H9 (cell line): ENCODE measurements around the gene GALR1. TPM values are rescaled to one million over a fixed set of nuclear protein-coding genes. Genes with fewer than 3 reads are reported as not detected.
A peak's percentile ranks its signal among the peaks of the same experiment; 100 is the strongest.

Experiments
- DNase-seq: peaks from one replicate; pipeline ENCODE4 v3.0.0-alpha.2; 2017
- H2AFZ ChIP-seq: one replicate; pipeline ENCODE4 v1.6.1; 2013; ENCODE audit warnings: mild to moderate bottlenecking, low read length, control low read depth, moderate library complexity
- H2AK5ac ChIP-seq: 2 replicates; pipeline ENCODE4 v1.6.1; 2013; ENCODE audit warnings: low read length, control low read depth, mixed read lengths; ENCODE audit not compliant: insufficient read length
- H2BK120ac ChIP-seq: one replicate; pipeline ENCODE4 v1.6.1; 2013; ENCODE audit warnings: low read depth, mild to moderate bottlenecking, low read length, control low read depth, inconsistent platforms; ENCODE audit not compliant: poor library complexity, severe bottlenecking
- H2BK12ac ChIP-seq: 2 replicates; pipeline ENCODE4 v1.6.1; 2013; ENCODE audit warnings: low read length, control low read depth, mixed read lengths, low read depth; ENCODE audit not compliant: insufficient read length
- H2BK15ac ChIP-seq: 2 replicates; pipeline ENCODE4 v1.6.1; 2013; ENCODE audit warnings: low read depth, low read length, control low read depth
- H2BK20ac ChIP-seq: one replicate; pipeline ENCODE4 v1.6.1; 2013; ENCODE audit warnings: low read depth, mild to moderate bottlenecking, low read length, control low read depth, inconsistent platforms; ENCODE audit not compliant: poor library complexity, severe bottlenecking
- H2BK5ac ChIP-seq: 2 replicates; pipeline ENCODE4 v1.6.1; 2013; ENCODE audit warnings: low read length, control low read depth, mixed read lengths; ENCODE audit not compliant: insufficient read length
- H3K14ac ChIP-seq: 2 replicates; pipeline ENCODE4 v1.6.1; 2013; ENCODE audit warnings: low read length, control low read depth; ENCODE audit not compliant: insufficient read depth
- H3K18ac ChIP-seq: 2 replicates; pipeline ENCODE4 v1.6.1; 2013; ENCODE audit warnings: low read depth, mild to moderate bottlenecking, mixed read lengths, low read length, control low read depth; ENCODE audit not compliant: insufficient read length
- H3K23ac ChIP-seq: 2 replicates; pipeline ENCODE4 v1.6.1; 2013; ENCODE audit warnings: low read length, control low read depth, mixed read lengths, low read depth; ENCODE audit not compliant: insufficient read length
- H3K23me2 ChIP-seq: 2 replicates; pipeline ENCODE4 v1.6.1; 2013; ENCODE audit warnings: low read depth, mild to moderate bottlenecking, mixed read lengths, low read length, control low read depth; ENCODE audit not compliant: insufficient read length, poor library complexity, severe bottlenecking
- H3K27ac ChIP-seq: 2 replicates; pipeline ENCODE4 v1.5.1; 2013; ENCODE audit warnings: low read length, control low read depth, mixed read lengths, low read depth; ENCODE audit not compliant: insufficient read length
- H3K27me3 ChIP-seq: 2 replicates; pipeline ENCODE4 v1.6.1; 2013; ENCODE audit warnings: low read length, control low read depth, inconsistent platforms; ENCODE audit not compliant: insufficient read depth
- H3K4ac ChIP-seq: 2 replicates; pipeline ENCODE4 v1.6.1; 2013; ENCODE audit warnings: low read depth, mild to moderate bottlenecking, control low read depth, inconsistent platforms, low read length, moderate library complexity
- H3K4me1 ChIP-seq: 2 replicates; pipeline ENCODE4 v1.6.1; 2013; ENCODE audit warnings: low read length, control low read depth, inconsistent platforms; ENCODE audit not compliant: insufficient read depth
- H3K4me2 ChIP-seq: 2 replicates; pipeline ENCODE4 v1.6.1; 2013; ENCODE audit warnings: low read length, control low read depth, mixed read lengths; ENCODE audit not compliant: insufficient read length, insufficient read depth
- H3K56ac ChIP-seq: 2 replicates; pipeline ENCODE4 v1.6.1; 2013; ENCODE audit warnings: low read depth, mild to moderate bottlenecking, mixed read lengths, low read length, control low read depth; ENCODE audit not compliant: insufficient read length
- H3K79me1 ChIP-seq: 2 replicates; pipeline ENCODE4 v1.6.1; 2013; ENCODE audit warnings: low read depth, mild to moderate bottlenecking, moderate library complexity, low read length, control low read depth, inconsistent platforms; ENCODE audit not compliant: insufficient read depth, poor library complexity, severe bottlenecking
- H3K79me2 ChIP-seq: 2 replicates; pipeline ENCODE4 v1.6.1; 2013; ENCODE audit warnings: low read length, control low read depth, inconsistent platforms; ENCODE audit not compliant: insufficient read depth
- H3K9ac ChIP-seq: 2 replicates; pipeline ENCODE4 v1.6.1; 2013; ENCODE audit warnings: low read length, control low read depth, mixed read lengths; ENCODE audit not compliant: insufficient read length; ENCODE audit errors: extremely low read depth
- H3K9me3 ChIP-seq: one replicate; pipeline ENCODE4 v1.6.1; 2013; ENCODE audit warnings: low read depth, low read length, inconsistent platforms; ENCODE audit not compliant: control insufficient read depth
- H3T11ph ChIP-seq: one replicate; pipeline ENCODE4 v1.6.1; 2013; ENCODE audit warnings: mild to moderate bottlenecking, low read length, control low read depth, inconsistent platforms
- H4K20me1 ChIP-seq: one replicate; pipeline ENCODE4 v1.6.1; 2013; ENCODE audit not compliant: control insufficient read depth, insufficient read length, insufficient read depth
- H4K5ac ChIP-seq: 2 replicates; pipeline ENCODE4 v1.6.1; 2013; ENCODE audit warnings: low read depth, mild to moderate bottlenecking, mixed read lengths, low read length, control low read depth; ENCODE audit not compliant: insufficient read length
- H4K8ac ChIP-seq: replicated peaks from 2 replicates; pipeline ENCODE4 v1.6.1; 2013; ENCODE audit warnings: low read length, control low read depth, mixed read lengths, low read depth; ENCODE audit not compliant: insufficient read length
- H4K91ac ChIP-seq: 2 replicates; pipeline ENCODE4 v1.6.1; 2013; ENCODE audit warnings: low read depth, mild to moderate bottlenecking, moderate library complexity, mixed read lengths, low read length, control low read depth; ENCODE audit not compliant: insufficient read length
- H3K27ac Mint-ChIP-seq, 3 experiments: 2 replicates in 2 of 3; 3 replicates in 1 of 3; pipeline ENCODE4 v1.8.0; 2020 to 2021; ENCODE audit warnings: mixed read lengths in 3 of 3, mild to moderate bottlenecking in 1 of 3, moderate library complexity in 1 of 3
- H3K27me3 Mint-ChIP-seq: 2 replicates; pipeline ENCODE4 v1.8.0; 2021; ENCODE audit warnings: low read depth, mild to moderate bottlenecking, moderate library complexity, mixed read lengths
- H3K36me3 Mint-ChIP-seq, 3 experiments: 2 replicates in 2 of 3; 3 replicates in 1 of 3; pipeline ENCODE4 v1.8.0; 2020 to 2021; ENCODE audit warnings: low read depth in 3 of 3, mixed read lengths in 3 of 3; ENCODE audit not compliant: insufficient read depth in 1 of 3
- H3K4me1 Mint-ChIP-seq, 2 experiments: 2 replicates each; pipeline ENCODE4 v1.8.0; 2020; ENCODE audit warnings: mixed read lengths in 2 of 2
- H3K4me3 Mint-ChIP-seq, 2 experiments: 2 replicates in 1 of 2; 3 replicates in 1 of 2; pipeline ENCODE4 v1.8.0; 2020 to 2021; ENCODE audit warnings: mild to moderate bottlenecking in 2 of 2, mixed read lengths in 2 of 2, moderate library complexity in 1 of 2
- H3K9me3 Mint-ChIP-seq, 2 experiments: 2 replicates in 1 of 2; 3 replicates in 1 of 2; pipeline ENCODE4 v1.8.0; 2020; ENCODE audit warnings: mild to moderate bottlenecking in 2 of 2, mixed read lengths in 2 of 2, moderate library complexity in 1 of 2
- CTCF ChIP-seq: fragments of 200-600 bp; sonication (generic); conservative IDR thresholded peaks from 3 replicates; pipeline ENCODE4 v1.8.0; 2021; ENCODE audit warnings: antibody characterized with exemption, mild to moderate bottlenecking
- WGBS: extraction: QIAGEN DNeasy Blood & Tissue Kit; methylation state at CpG from one replicate; pipeline ENCODE4 v1.1.7; 2013; ENCODE audit warnings: missing lambda C conversion rate, low lambda C conversion rate, mixed read lengths; ENCODE audit not compliant: insufficient read length; ENCODE audit errors: extremely low coverage; 5-methylcytosine and 5-hydroxymethylcytosine counted together
- total RNA-seq: library from RNA; stranded (reverse); gene quantifications from 2 replicates; pipeline ENCODE4 v1.2.1, GENCODE V29; 2021

GALR1 gene
- total RNA-seq, 1 experiment from 2014 or later: 0.07 TPM

- H3K27me3 ChIP-seq: no peaks in the 10 kb centered on the region; the same call in 1 of the 2 replicates
- H4K8ac ChIP-seq: no peak overlapping the region
- H4K91ac ChIP-seq: no peak overlapping the region
- no peak overlapping the region for H3K9ac ChIP-seq
- no peak overlapping the region for H2AK5ac ChIP-seq
- H3K79me2 ChIP-seq: no peaks in the 10 kb centered on the region
- no CpG with 5 or more reads among the region's 23 CpGs for WGBS
- peak overlapping the region; percentile 57 for H2BK5ac ChIP-seq
- no peak for TF ChIP-seq CTCF
- H2BK120ac ChIP-seq: no peak overlapping the region
- H3T11ph ChIP-seq: no peak overlapping the region
- Mint-ChIP-seq H3K4me3 (no peak overlapping the region), H3K4me1 (peaks cover 17 to 18% of the 10 kb centered on the region in 2 experiments), H3K27ac (no peak overlapping the region), H3K9me3 (no peaks in the 10 kb centered on the region), H3K36me3 (no peaks in the 10 kb centered on the region), H3K27me3 (no peaks in the 10 kb centered on the region; the same call in 1 of the 2 replicates)
- no peak overlapping the region for H3K4me2 ChIP-seq
- no peak overlapping the region for H2BK15ac ChIP-seq
- H3K23ac ChIP-seq: no peak overlapping the region
- no peak overlapping the region for H3K18ac ChIP-seq
- no peak overlapping the region for H3K14ac ChIP-seq
- H3K79me1 ChIP-seq: no peaks in the 10 kb centered on the region
- H4K20me1 ChIP-seq: no peaks in the 10 kb centered on the region
- H2AFZ ChIP-seq: no peak overlapping the region
- DNase-seq: no peak
- no peaks in the 10 kb centered on the region for H3K9me3 ChIP-seq
- no peak overlapping the region for H3K4ac ChIP-seq
- H3K27ac ChIP-seq: no peak overlapping the region
- no peaks in the 10 kb centered on the region for H3K23me2 ChIP-seq
- no peak overlapping the region for H3K56ac ChIP-seq
- H3K4me1 ChIP-seq: no peaks in the 10 kb centered on the region; the same call in 1 of the 2 replicates
- H2BK12ac ChIP-seq: no peak overlapping the region
- no peak overlapping the region for H4K5ac ChIP-seq
- H2BK20ac ChIP-seq: no peak overlapping the region
These were observed 72.5 kb downstream of the GALR1 start for GRCh38 chr18:77321823-77322805.
